OCI-LY7 (cell line): Measurements from ENCODE around the gene ATPAF1. TPM values are rescaled to one million over a fixed set of nuclear protein-coding genes. Genes with fewer than 3 reads are reported as not detected.
"Not testable (repeated sequence)": the region's sequence is repeated elsewhere in the genome, so short reads cannot be mapped to it uniquely, and the experiment has no call there.

ENCODE experiments used
- BruUV-seq: library from RNA; stranded (reverse); fragments of 400-500 nt; replicated peaks from 2 replicates; lab custom pipeline; 2021; lab: Mats Ljungman, UMichigan
- CTCF ChIA-PET: fragments of 300-600 bp; sonication (Branson Sonifier 250); formaldehyde crosslinking; loops from one replicate; lab custom pipeline; 2022; ENCODE audit warnings: antibody characterized with exemption; ENCODE audit not compliant: unreplicated experiment; lab: Charles Lee
- POLR2A ChIA-PET: fragments of 300-600 bp; sonication (Branson Sonifier 250); formaldehyde crosslinking; loops from one replicate; lab custom pipeline; 2022; ENCODE audit warnings: antibody characterized with exemption; lab: Charles Lee
- DNase-seq: peaks from one replicate; pipeline ENCODE4 v3.0.0-alpha.2; 2015; ENCODE audit warnings: low spot score
- H2AFZ ChIP-seq: fragments of 200-600 bp; sonication (generic), shearing (Covaris generic); 2 replicates; pipeline ENCODE4 v1.6.1; 2014; ENCODE audit warnings: mild to moderate bottlenecking, antibody characterized with exemption, low read length, moderate library complexity
- H3K27ac ChIP-seq: fragments of 200-600 bp; sonication (generic); 2 replicates; pipeline ENCODE4 v1.5.1; 2014; ENCODE audit warnings: mixed run types, low read depth, mild to moderate bottlenecking, moderate library complexity, low read length, inconsistent platforms; ENCODE audit not compliant: poor library complexity, severe bottlenecking
- H3K36me3 ChIP-seq: fragments of 200-600 bp; sonication (generic); 2 replicates; pipeline ENCODE4 v1.6.1; 2014; ENCODE audit warnings: mild to moderate bottlenecking, antibody characterized with exemption, low read length, moderate library complexity, mixed read lengths; ENCODE audit not compliant: insufficient read depth
- H3K4me1 ChIP-seq: fragments of 200-600 bp; sonication (generic); 2 replicates; pipeline ENCODE4 v1.5.1; 2014; ENCODE audit warnings: mild to moderate bottlenecking, low read length; ENCODE audit not compliant: insufficient read depth, poor library complexity, severe bottlenecking
- H3K4me2 ChIP-seq: fragments of 200-600 bp; sonication (generic); 2 replicates; pipeline ENCODE4 v1.6.1; 2014; ENCODE audit warnings: mild to moderate bottlenecking, low read length
- H3K4me3 ChIP-seq: fragments of 200-600 bp; sonication (generic); 2 replicates; pipeline ENCODE4 v1.5.1; 2014; ENCODE audit warnings: mild to moderate bottlenecking, low read depth, low read length; ENCODE audit not compliant: poor library complexity, severe bottlenecking
- H3K79me2 ChIP-seq: fragments of 200-600 bp; sonication (generic); 2 replicates; pipeline ENCODE4 v1.6.1; 2016; ENCODE audit warnings: low read depth, mild to moderate bottlenecking, low read length, moderate library complexity, mixed read lengths; ENCODE audit not compliant: insufficient read depth
- H3K9me2 ChIP-seq: fragments of 200-600 bp; sonication (generic); 2 replicates; pipeline ENCODE4 v1.6.1; 2016; ENCODE audit warnings: mild to moderate bottlenecking, low read length, mixed read lengths; ENCODE audit not compliant: insufficient read depth
- H3K9me3 ChIP-seq: fragments of 200-600 bp; sonication (generic); 2 replicates; pipeline ENCODE4 v1.6.1; 2014; ENCODE audit warnings: mild to moderate bottlenecking, mixed run types, low read length, mixed read lengths
- H4K20me1 ChIP-seq: fragments of 200-600 bp; sonication (generic); 2 replicates; pipeline ENCODE4 v1.6.1; 2014; ENCODE audit warnings: mild to moderate bottlenecking, antibody characterized with exemption, low read length, moderate library complexity, mixed read lengths; ENCODE audit not compliant: insufficient read depth
- EZH2phosphoT487 ChIP-seq: fragments of 200-600 bp; sonication (generic); IDR thresholded peaks from 2 replicates; pipeline ENCODE4 v1.6.1; 2018; ENCODE audit warnings: low read depth, borderline replicate concordance, mild to moderate bottlenecking, mixed run types, antibody characterized with exemption, low read length, moderate library complexity, mixed read lengths
- intact Hi-C: fragments of 100-400 bp; cut with micrococcal nuclease; formaldehyde crosslinking; loops from one replicate; pipeline ENCODE4 v1.10.0; 2022; ENCODE audit not compliant: unreplicated experiment
- total RNA-seq, 2 experiments: library from RNA; depleted of rRNA in 1 of 2; stranded (reverse); fragments of >200 nt in 1 of 2; shearing (Covaris generic) in 1 of 2; gene quantifications; 2 replicates each; pipeline ENCODE4 v1.2.3, GENCODE V29; 2014 to 2022
- TF ChIP-seq, protein P1 (sequence below): fragments of 200-600 bp; sonication (generic); conservative IDR thresholded peaks from 2 replicates; pipeline ENCODE4 v1.5.1; 2014; ENCODE audit warnings: mild to moderate bottlenecking, antibody characterized with exemption, low read length, moderate library complexity, mixed read lengths

Gene ATPAF1
- total RNA-seq, 2 experiments from 2014 or later, result 32.3 to 38.3 TPM

DNA sequence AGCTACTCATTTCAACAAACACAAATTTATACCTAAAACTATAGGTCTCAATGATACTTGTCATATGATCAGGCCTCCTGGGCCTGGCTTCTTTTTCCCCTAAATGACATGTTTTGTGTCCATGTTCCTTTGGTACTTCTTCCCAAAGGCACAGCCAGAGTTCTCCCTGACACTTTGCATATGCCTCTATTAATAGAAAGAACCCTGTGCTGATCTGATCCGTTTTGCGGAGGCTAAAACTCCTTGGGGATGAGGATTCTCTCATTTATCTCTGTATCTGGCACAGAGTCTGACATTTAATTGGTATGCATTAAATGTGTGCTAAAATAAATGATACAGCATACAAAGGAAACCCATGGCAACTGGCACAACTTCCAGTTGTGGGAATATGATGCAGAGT lies 11.5 kb downstream of the ATPAF1 start:
- ChIA-PET POLR2A (interaction anchor here (0.9 kb wide), 1 partner anchor 53 kb away, joined by 3 read pairs; the partner anchor contains the start of gene MKNK1), CTCF (no interaction called here)
- Histone ChIP-seq H3K79me2 (no peaks in the 10 kb centered on the region), H3K9me3 (no peaks in the 10 kb centered on the region), H3K36me3 (peaks cover 40% of the 10 kb centered on the region), H3K9me2 (no peaks in the 10 kb centered on the region), H3K4me2 (no peak overlapping the region), H4K20me1 (no peaks in the 10 kb centered on the region), H3K4me1 (no peaks in the 10 kb centered on the region), H3K27ac (no peak overlapping the region), H2AFZ (no peak overlapping the region), H3K4me3 (no peak overlapping the region)
- BruUV-seq, result no TSS peak
- TF ChIP-seq EZH2phosphoT487, result no peak
- TF ChIP-seq, protein P1, sequence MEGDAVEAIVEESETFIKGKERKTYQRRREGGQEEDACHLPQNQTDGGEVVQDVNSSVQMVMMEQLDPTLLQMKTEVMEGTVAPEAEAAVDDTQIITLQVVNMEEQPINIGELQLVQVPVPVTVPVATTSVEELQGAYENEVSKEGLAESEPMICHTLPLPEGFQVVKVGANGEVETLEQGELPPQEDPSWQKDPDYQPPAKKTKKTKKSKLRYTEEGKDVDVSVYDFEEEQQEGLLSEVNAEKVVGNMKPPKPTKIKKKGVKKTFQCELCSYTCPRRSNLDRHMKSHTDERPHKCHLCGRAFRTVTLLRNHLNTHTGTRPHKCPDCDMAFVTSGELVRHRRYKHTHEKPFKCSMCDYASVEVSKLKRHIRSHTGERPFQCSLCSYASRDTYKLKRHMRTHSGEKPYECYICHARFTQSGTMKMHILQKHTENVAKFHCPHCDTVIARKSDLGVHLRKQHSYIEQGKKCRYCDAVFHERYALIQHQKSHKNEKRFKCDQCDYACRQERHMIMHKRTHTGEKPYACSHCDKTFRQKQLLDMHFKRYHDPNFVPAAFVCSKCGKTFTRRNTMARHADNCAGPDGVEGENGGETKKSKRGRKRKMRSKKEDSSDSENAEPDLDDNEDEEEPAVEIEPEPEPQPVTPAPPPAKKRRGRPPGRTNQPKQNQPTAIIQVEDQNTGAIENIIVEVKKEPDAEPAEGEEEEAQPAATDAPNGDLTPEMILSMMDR, result no peak
- intact Hi-C loops, result no loop called here
- DNase-seq, result no peak

DNA sequence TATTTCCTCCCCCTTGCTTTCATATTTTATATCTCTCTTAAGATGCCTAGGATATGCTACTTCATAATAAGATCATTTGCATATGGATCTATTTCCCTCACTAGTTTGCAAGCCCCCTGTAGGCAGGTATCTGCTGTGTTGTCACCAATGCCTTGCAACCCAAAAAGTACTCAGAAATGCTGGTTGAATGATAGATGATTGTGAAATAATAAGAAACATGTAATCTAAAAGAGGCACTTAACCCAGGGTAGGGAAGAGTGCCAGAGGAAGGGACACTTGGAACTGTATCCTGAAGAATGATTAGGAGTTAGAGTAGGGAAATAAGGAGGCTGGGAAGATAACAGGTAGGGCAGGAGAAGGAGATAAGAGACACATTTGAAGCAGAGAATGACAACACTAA lies 12.3 kb downstream of the ATPAF1 start:
- no peak overlapping the region for H3K4me3 ChIP-seq
- intact Hi-C loops, result no loop called here
- ChIA-PET POLR2A (interaction anchor here (0.6 kb wide), 1 partner anchor 129 kb away, joined by 5 read pairs; no protein-coding TSS in a partner anchor), CTCF (no interaction called here)
- no peak overlapping the region for H3K4me2 ChIP-seq
- no peak overlapping the region for H2AFZ ChIP-seq
- no peaks in the 10 kb centered on the region for H3K9me3 ChIP-seq
- TF ChIP-seq, protein P1, result no peak
- no peak for TF ChIP-seq EZH2phosphoT487
- H3K27ac ChIP-seq, result no peak overlapping the region
- DNase-seq, result no peak
- H4K20me1 ChIP-seq, result no peaks in the 10 kb centered on the region
- no peaks in the 10 kb centered on the region for H3K79me2 ChIP-seq
- BruUV-seq, result no TSS peak
- peaks cover 40% of the 10 kb centered on the region for H3K36me3 ChIP-seq
- H3K4me1 ChIP-seq, result no peaks in the 10 kb centered on the region
- no peaks in the 10 kb centered on the region for H3K9me2 ChIP-seq

DNA sequence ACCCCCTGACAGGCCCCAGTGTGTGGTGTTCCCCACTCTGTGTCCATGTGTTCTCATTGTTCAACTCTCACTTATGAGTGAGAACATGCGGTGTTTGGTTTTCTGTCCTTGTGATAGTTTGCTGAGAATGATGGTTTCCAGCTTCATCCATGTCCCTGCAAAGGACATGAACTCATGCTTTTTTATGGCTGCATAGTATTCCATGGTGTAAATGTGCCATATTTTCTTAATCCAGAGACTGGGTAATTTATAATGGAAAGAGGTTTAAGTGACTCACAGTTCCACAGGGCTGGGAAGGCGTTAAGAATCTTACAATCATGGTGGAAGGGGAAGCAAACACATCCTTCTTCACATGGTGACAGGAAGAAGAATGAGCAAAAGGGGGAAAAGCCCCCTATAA lies 13.5 kb downstream of the ATPAF1 start:
- H3K4me2 ChIP-seq, H2AFZ ChIP-seq, BruUV-seq, H3K4me3 ChIP-seq, H3K27ac ChIP-seq, H3K4me1 ChIP-seq, CTCF ChIA-PET, H4K20me1 ChIP-seq, intact Hi-C loops, H3K9me2 ChIP-seq, DNase-seq, H3K79me2 ChIP-seq: not testable (repeated sequence)
- POLR2A ChIA-PET, result interaction anchor here (0.6 to 1.6 kb wide), 3 partner anchors 13 to 58 kb away, joined by 4 to 6 read pairs (median 4); partner anchors contain the start of gene ATPAF1
- Histone ChIP-seq H3K9me3 (peaks cover 10% of the 10 kb centered on the region), H3K36me3 (peaks cover 50% of the 10 kb centered on the region)
